ENCODE data around the gene HBQ1. TPM values are rescaled to one million over a fixed set of nuclear protein-coding genes. Genes with fewer than 3 reads are reported as not detected.
"Not testable (repeated sequence)": the region's sequence is repeated elsewhere in the genome, so short reads cannot be mapped to it uniquely, and the experiment has no call there.

HBQ1 gene
- total RNA-seq, 2 donors from 2014 or later, result not detected

DNA sequence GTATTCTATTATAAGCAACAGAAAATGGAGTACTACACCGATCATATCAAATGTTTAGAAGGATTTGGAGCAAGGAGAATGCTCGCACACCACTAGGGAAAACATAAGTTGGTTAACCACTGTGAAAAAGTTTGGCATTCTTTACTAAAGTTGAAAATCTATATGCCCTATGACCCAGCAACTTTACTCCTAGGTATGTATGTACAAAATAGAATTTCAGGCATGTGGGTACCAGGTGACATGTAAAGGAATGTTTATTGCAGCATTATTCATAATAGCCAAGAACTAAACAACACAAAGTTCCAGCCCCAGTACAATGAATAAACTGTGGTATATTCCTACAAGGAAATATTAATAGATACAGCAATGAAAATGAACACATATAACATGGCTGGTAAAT is 33.6 kb upstream of the HBQ1 start:
- H3K27me3 ChIP-seq (replicated peaks; ENCODE audit: insufficient read depth), result no peaks in the 10 kb centered on the region
- no peaks in the 10 kb centered on the region for H3K9me3 ChIP-seq
- TF ChIP-seq, protein P1, sequence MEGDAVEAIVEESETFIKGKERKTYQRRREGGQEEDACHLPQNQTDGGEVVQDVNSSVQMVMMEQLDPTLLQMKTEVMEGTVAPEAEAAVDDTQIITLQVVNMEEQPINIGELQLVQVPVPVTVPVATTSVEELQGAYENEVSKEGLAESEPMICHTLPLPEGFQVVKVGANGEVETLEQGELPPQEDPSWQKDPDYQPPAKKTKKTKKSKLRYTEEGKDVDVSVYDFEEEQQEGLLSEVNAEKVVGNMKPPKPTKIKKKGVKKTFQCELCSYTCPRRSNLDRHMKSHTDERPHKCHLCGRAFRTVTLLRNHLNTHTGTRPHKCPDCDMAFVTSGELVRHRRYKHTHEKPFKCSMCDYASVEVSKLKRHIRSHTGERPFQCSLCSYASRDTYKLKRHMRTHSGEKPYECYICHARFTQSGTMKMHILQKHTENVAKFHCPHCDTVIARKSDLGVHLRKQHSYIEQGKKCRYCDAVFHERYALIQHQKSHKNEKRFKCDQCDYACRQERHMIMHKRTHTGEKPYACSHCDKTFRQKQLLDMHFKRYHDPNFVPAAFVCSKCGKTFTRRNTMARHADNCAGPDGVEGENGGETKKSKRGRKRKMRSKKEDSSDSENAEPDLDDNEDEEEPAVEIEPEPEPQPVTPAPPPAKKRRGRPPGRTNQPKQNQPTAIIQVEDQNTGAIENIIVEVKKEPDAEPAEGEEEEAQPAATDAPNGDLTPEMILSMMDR (IDR thresholded peaks at IDR 0.05), result no peak

DNA sequence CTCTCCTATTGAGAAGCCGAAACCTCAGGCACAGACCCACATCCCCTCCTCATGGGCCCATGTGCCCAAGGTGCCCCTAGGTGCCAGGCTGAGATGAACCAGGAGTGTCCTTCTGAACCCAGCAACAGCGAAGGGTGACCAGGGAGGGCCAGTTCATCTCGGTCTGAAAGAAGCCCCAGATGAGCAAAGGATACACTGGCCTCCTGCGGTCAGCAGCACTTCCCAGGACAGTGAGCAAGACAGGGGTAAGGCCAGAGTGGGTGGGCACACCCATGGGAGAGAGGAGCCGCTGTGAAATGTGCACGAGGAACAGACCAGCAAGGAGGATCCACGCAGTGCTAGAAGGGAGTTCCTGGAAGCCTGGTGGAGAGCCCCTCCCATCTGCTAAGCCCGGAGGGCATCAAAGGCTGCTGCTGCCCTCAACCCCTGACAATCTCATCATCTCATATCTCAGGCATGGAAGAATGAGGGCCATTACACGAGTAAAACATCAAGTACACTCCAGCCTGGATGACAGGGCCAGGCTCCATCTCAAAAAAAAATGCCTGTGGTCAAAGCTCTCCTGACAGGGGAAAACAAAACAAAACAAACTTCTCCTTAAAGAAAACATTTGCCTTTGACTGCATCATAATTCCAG is 31.1 kb upstream of the HBQ1 start:
- ATAC-seq (ENCODE audit: insufficient number of reproducible peaks, low FRiP score, low read depth) (no peak), DNase-seq (ENCODE audit: low spot score) (no peak)
- Histone ChIP-seq H3K36me3 (no peaks in the 10 kb centered on the region), H3K27me3 (replicated peaks; ENCODE audit: insufficient read depth) (no peaks in the 10 kb centered on the region), H3K4me3 (no peak overlapping the region), H3K27ac (no peak overlapping the region), H3K4me1 (ENCODE audit: control insufficient read depth in 1 of 2, low read depth in 2 of 2) (peaks cover 0 to under 1% of the 10 kb centered on the region in 2 donors), H3K9me3 (no peaks in the 10 kb centered on the region)
- TF ChIP-seq, protein P1 (IDR thresholded peaks at IDR 0.05), result no peak

More for the DNA sequence above, 33.6 kb upstream of the HBQ1 start:
- no peak overlapping the region for H3K27ac ChIP-seq
- no peak overlapping the region for H3K4me3 ChIP-seq
- H3K36me3 ChIP-seq, result no peaks in the 10 kb centered on the region
- DNase-seq (ENCODE audit: low spot score) (no peak), ATAC-seq (ENCODE audit: insufficient number of reproducible peaks, low FRiP score, low read depth) (no peak)
- no peaks in the 10 kb centered on the region for H3K4me1 ChIP-seq (ENCODE audit: control insufficient read depth in 1 of 2, low read depth in 2 of 2)

DNA sequence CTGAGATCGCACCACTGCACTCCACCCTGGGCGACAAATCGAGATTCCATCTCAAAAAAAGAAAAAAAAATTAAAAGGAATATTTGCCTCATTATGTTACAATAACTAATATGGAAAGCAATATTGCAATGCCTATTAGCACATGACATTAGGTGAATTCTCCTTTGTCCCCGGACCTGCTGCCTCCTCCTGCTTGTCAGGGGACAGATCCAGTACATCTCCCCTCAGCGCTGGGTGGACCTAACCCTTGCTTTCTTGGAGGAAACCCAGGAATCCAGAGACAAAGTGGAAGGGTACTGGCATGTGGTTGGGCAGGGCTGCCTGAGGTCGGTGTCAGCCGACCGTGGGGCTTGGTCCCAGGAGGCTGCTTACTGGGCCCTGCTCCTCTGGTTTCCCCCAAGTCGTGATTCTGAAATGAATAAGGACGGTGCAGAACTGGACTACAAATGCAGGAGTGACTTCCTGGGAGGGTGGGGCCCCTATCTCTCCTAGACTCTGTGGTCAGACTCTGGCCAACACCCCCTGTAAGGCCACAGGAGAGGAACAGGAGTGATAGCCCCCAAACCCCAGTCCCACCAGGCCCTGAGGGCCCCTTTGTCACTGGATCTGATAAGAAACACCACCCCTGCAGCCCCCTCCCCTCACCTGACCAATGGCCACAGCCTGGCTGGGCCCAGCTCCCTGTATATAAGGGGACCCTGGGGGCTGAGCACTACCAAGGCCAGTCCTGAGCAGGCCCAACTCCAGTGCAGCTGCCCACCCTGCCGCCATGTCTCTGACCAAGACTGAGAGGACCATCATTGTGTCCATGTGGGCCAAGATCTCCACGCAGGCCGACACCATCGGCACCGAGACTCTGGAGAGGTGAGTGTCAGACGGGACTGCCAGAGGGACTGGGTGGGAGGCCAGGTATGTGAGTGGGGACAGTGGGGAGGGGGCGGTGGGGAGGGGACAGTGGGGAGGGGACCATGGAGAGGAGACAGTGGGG is 27.8 kb upstream of the HBQ1 start, which contains the start of gene HBZ:
Gene HBZ (plus strand): TSS at position 504 of the 988 bp plus-strand sequence. CDS start 266 bp downstream, at position 770.
- Histone ChIP-seq H3K36me3 (no peaks in the 10 kb centered on the region), H3K9me3 (no peaks in the 10 kb centered on the region), H3K4me1 (ENCODE audit: control insufficient read depth in 1 of 2, low read depth in 2 of 2) (peaks cover 3 to 7% of the 10 kb centered on the region in 2 donors), H3K27me3 (replicated peaks; ENCODE audit: insufficient read depth) (peaks cover 4% of the 10 kb centered on the region), H3K27ac (no peak within 1 kb of the TSS), H3K4me3 (no peak within 1 kb of the TSS)
- TF ChIP-seq, protein P1 (IDR thresholded peaks at IDR 0.05), result no peak
- ATAC-seq (ENCODE audit: insufficient number of reproducible peaks, low FRiP score, low read depth), result no peak
- no peak for DNase-seq (ENCODE audit: low spot score)

DNA sequence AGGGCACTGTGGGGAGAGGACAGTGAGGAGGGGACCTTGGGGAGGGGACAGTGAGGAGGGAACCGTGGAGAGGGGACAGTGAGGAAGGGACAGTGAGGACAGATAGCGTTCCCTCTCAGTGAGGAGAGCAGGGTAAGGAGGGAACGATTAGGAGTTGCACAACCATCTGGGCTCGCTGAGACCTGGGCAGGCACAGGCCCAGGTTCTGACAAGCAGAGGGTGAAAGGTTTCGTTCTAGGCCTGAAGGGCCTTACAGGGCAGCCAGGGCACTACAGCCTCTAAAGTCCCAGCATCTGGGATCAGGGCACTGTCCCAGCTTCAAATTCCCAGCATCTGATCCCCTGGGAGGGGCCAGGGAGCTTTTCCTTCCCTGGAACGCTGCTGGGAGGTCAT is 27.1 kb upstream of the HBQ1 start:
- not testable (repeated sequence) for H3K36me3 ChIP-seq; H3K9me3 ChIP-seq; H3K4me3 ChIP-seq; H3K27me3 ChIP-seq (replicated peaks; ENCODE audit: insufficient read depth); H3K4me1 ChIP-seq (ENCODE audit: control insufficient read depth in 1 of 2, low read depth in 2 of 2); ATAC-seq (ENCODE audit: insufficient number of reproducible peaks, low FRiP score, low read depth); H3K27ac ChIP-seq; DNase-seq (ENCODE audit: low spot score)

GRCh38 chr16:153550-154216 is 26.6 kb upstream of the HBQ1 start:
- DNase-seq (ENCODE audit: low spot score); H3K27me3 ChIP-seq (replicated peaks; ENCODE audit: insufficient read depth); H3K4me3 ChIP-seq; H3K36me3 ChIP-seq; H3K9me3 ChIP-seq; H3K4me1 ChIP-seq (ENCODE audit: control insufficient read depth in 1 of 2, low read depth in 2 of 2); H3K27ac ChIP-seq; ATAC-seq (ENCODE audit: insufficient number of reproducible peaks, low FRiP score, low read depth): not testable (repeated sequence)
